Neural progenitor cell (in vitro differentiated cells): ENCODE results near the gene REXO1.

ENCODE experiments used
- CTCF ChIP-seq: fragments of 200-600 bp; sonication (generic); IDR thresholded peaks from 2 replicates; pipeline ENCODE4 v1.5.1; 2017; ENCODE audit warnings: antibody characterized with exemption, mild to moderate bottlenecking
- EZH2 ChIP-seq: fragments of 200-600 bp; sonication (generic); IDR thresholded peaks from 2 replicates; pipeline ENCODE4 v1.6.1; 2017; ENCODE audit warnings: antibody characterized with exemption, mild to moderate bottlenecking, moderate library complexity
- EZH2phosphoT487 ChIP-seq: fragments of 200-600 bp; sonication (generic); IDR thresholded peaks from 2 replicates; pipeline ENCODE4 v1.6.1; 2017; ENCODE audit warnings: antibody characterized with exemption

GRCh38 chr19:1884291-1884718, 36.0 kb upstream of the REXO1 start:
- TF ChIP-seq CTCF: no peak
- no peak for TF ChIP-seq EZH2phosphoT487
- no peak for TF ChIP-seq EZH2
